Mesenchymal stem cell (in vitro differentiated cells and primary cell): ENCODE measurements around the gene CNTNAP2.

Experiments used
- DNase-seq: peaks from one replicate; pipeline ENCODE4 v3.0.0-alpha.2; 2013
- H2AFZ ChIP-seq: one replicate; pipeline ENCODE4 v1.6.1; 2013; ENCODE audit warnings: low read depth, mild to moderate bottlenecking, control low read depth, inconsistent platforms, low read length, moderate library complexity
- H2AK5ac ChIP-seq: 2 replicates; pipeline ENCODE4 v1.6.1; 2013; ENCODE audit warnings: low read length, moderate library complexity, mild to moderate bottlenecking, inconsistent platforms; ENCODE audit not compliant: severe bottlenecking
- H2BK120ac ChIP-seq: one replicate; pipeline ENCODE4 v1.6.1; 2013; ENCODE audit warnings: low read depth, mild to moderate bottlenecking, inconsistent platforms, low read length, moderate library complexity
- H2BK12ac ChIP-seq, 2 experiments: one replicate each; pipeline ENCODE4 v1.6.1; 2013; ENCODE audit warnings: inconsistent platforms in 2 of 2, low read length in 2 of 2, mild to moderate bottlenecking in 2 of 2, moderate library complexity in 2 of 2, control low read depth in 1 of 2
- H2BK15ac ChIP-seq: one replicate; pipeline ENCODE4 v1.6.1; 2013; ENCODE audit warnings: mild to moderate bottlenecking, low read depth, inconsistent platforms; ENCODE audit not compliant: poor library complexity, severe bottlenecking
- H2BK5ac ChIP-seq: 2 replicates; pipeline ENCODE4 v1.6.1; 2013; ENCODE audit warnings: low read depth, mild to moderate bottlenecking, low read length, control low read depth, inconsistent platforms; ENCODE audit not compliant: poor library complexity, severe bottlenecking
- H3K14ac ChIP-seq, 2 experiments: one replicate each; pipeline ENCODE4 v1.6.1; 2013; ENCODE audit warnings: inconsistent platforms in 2 of 2, low read length in 2 of 2, control low read depth in 1 of 2, mild to moderate bottlenecking in 1 of 2, moderate library complexity in 1 of 2
- H3K18ac ChIP-seq, 2 experiments: one replicate each; pipeline ENCODE4 v1.6.1; 2013; ENCODE audit warnings: inconsistent platforms in 2 of 2, low read length in 2 of 2, control low read depth in 1 of 2, low read depth in 1 of 2, mild to moderate bottlenecking in 1 of 2
- H3K23ac ChIP-seq, 2 experiments: one replicate each; pipeline ENCODE4 v1.6.1; 2013; ENCODE audit warnings: inconsistent platforms in 2 of 2, low read length in 2 of 2, mild to moderate bottlenecking in 2 of 2, moderate library complexity in 2 of 2, control low read depth in 1 of 2
- H3K27ac ChIP-seq: 2 replicates; pipeline ENCODE4 v1.5.1; 2013; ENCODE audit warnings: mild to moderate bottlenecking, moderate library complexity, low read length, control low read depth, inconsistent platforms; ENCODE audit not compliant: poor library complexity, severe bottlenecking
- H3K27me3 ChIP-seq, 2 experiments: 2 replicates each; pipeline versions ENCODE4 v1.6.1 to v1.7.0; 2013; ENCODE audit warnings: low read length in 2 of 2, mild to moderate bottlenecking in 2 of 2, moderate library complexity in 2 of 2, control low read depth in 1 of 2, inconsistent platforms in 1 of 2; ENCODE audit not compliant: control insufficient read depth in 1 of 2, insufficient read depth in 1 of 2
- H3K36me3 ChIP-seq, 2 experiments: 2 replicates each; pipeline versions ENCODE4 v1.6.1 to v1.7.0; 2013; ENCODE audit warnings: low read length in 2 of 2, control low read depth in 1 of 2, inconsistent platforms in 1 of 2, low read depth in 1 of 2, mild to moderate bottlenecking in 1 of 2; ENCODE audit not compliant: insufficient read depth in 2 of 2, control insufficient read depth in 1 of 2
- H3K4ac ChIP-seq, 2 experiments: one replicate each; pipeline ENCODE4 v1.6.1; 2013; ENCODE audit warnings: inconsistent platforms in 2 of 2, low read length in 2 of 2, mild to moderate bottlenecking in 2 of 2, moderate library complexity in 2 of 2, control low read depth in 1 of 2, low read depth in 1 of 2
- H3K4me1 ChIP-seq: 2 replicates; pipeline ENCODE4 v1.6.1; 2013; ENCODE audit warnings: low read depth, low read length, control low read depth; ENCODE audit not compliant: control insufficient read depth, insufficient read depth
- H3K4me2 ChIP-seq: 2 replicates; pipeline ENCODE4 v1.6.1; 2013; ENCODE audit warnings: low read length, mild to moderate bottlenecking, inconsistent platforms; ENCODE audit not compliant: poor library complexity, severe bottlenecking
- H3K4me3 ChIP-seq, 2 experiments: 2 replicates each; pipeline versions ENCODE4 v1.5.1 to v1.7.0; 2013; ENCODE audit warnings: low read length in 2 of 2, mild to moderate bottlenecking in 2 of 2, control low read depth in 1 of 2, low read depth in 1 of 2; ENCODE audit not compliant: insufficient read depth in 1 of 2
- H3K79me1 ChIP-seq: replicated peaks from 2 replicates; pipeline ENCODE4 v1.6.1; 2013; ENCODE audit warnings: mild to moderate bottlenecking, control low read depth, low read length, inconsistent platforms; ENCODE audit not compliant: poor library complexity, severe bottlenecking
- H3K9ac ChIP-seq: 2 replicates; pipeline ENCODE4 v1.7.0; 2013; ENCODE audit warnings: mild to moderate bottlenecking, low read length, moderate library complexity
- H3K9me3 ChIP-seq: 2 replicates; pipeline ENCODE4 v1.7.0; 2013; ENCODE audit warnings: mild to moderate bottlenecking, low read length; ENCODE audit not compliant: control insufficient read depth
- H4K8ac ChIP-seq: one replicate; pipeline ENCODE4 v1.6.1; 2013; ENCODE audit warnings: inconsistent platforms, mild to moderate bottlenecking, low read length, moderate library complexity
- H4K91ac ChIP-seq: one replicate; pipeline ENCODE4 v1.6.1; 2013; ENCODE audit warnings: mild to moderate bottlenecking, low read length, inconsistent platforms
- WGBS: methylation state at CpG from one replicate; pipeline ENCODE4 v1.1.7; 2013; ENCODE audit warnings: mixed read lengths; 5-methylcytosine and 5-hydroxymethylcytosine counted together

CNTNAP2 gene

DNA sequence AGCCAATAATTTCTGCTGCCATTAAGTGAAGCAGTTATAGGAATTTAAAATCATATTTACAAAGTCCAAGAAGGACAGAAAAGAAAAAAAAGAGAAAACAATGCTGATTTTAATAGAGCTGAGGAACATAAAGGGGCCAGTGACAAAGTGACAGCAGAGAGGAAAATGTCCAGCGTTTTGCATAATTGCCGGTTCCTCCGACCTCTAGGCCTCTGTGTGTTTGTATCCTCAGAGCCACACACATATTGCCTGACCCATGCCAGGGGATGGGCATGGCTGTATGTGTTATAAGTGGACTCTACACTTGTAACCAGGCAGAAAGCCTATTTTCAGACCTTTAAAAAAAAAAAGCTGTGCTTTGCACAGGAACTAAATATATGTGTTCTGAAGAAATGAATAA is 2107.1 kb downstream of the CNTNAP2 start:
- Histone ChIP-seq H2BK120ac (no peak overlapping the region), H3K4ac (no peak overlapping the region), H3K14ac (no peak overlapping the region), H3K79me1 (no peaks in the 10 kb centered on the region), H3K4me1 (no peaks in the 10 kb centered on the region), H3K36me3 (no peaks in the 10 kb centered on the region), H3K23ac (no peak overlapping the region), H3K9ac (no peak overlapping the region), H3K4me2 (no peak overlapping the region), H2AFZ (no peak overlapping the region), H2BK15ac (no peak overlapping the region), H3K27me3 (no peaks in the 10 kb centered on the region), H3K9me3 (no peaks in the 10 kb centered on the region), H4K8ac (no peak overlapping the region), H3K27ac (no peak overlapping the region), H3K4me3 (no peak overlapping the region), H4K91ac (no peak overlapping the region), H3K18ac (no peak overlapping the region), H2BK12ac (no peak overlapping the region), H2BK5ac (no peak overlapping the region), H2AK5ac (no peak overlapping the region)
- WGBS = 90% methylated on average over 2 of the region's 3 CpGs
- DNase-seq = no peak

DNA sequence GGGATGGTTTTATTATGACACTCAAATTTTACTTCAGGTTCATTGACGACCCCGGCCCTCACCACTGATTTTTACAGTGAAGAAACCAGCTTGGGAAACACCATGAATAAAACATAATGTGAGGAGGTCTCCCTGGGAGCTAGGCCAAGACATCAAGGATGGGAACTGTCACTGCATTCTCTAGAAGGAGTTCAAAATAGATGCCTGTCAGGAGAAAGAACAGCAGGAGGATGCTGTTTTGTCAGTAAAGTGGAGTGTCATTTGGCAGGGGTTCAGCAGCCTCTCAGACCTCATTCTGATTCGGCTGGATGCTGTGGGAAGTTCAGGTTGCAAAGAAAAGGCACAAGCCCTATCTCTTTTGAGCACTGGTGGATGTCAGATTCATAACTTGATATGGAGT is 2113.7 kb downstream of the CNTNAP2 start:
- Histone ChIP-seq H2AFZ (no peak overlapping the region), H3K23ac (no peak overlapping the region), H2BK15ac (no peak overlapping the region), H4K91ac (no peak overlapping the region), H2AK5ac (no peak overlapping the region), H3K4me1 (no peaks in the 10 kb centered on the region), H3K4me3 (no peak overlapping the region), H4K8ac (no peak overlapping the region), H2BK12ac (no peak overlapping the region), H3K18ac (no peak overlapping the region), H3K79me1 (no peaks in the 10 kb centered on the region), H3K36me3 (no peaks in the 10 kb centered on the region), H3K14ac (no peak overlapping the region), H3K9ac (no peak overlapping the region), H2BK120ac (no peak overlapping the region), H3K4ac (no peak overlapping the region), H3K9me3 (no peaks in the 10 kb centered on the region), H2BK5ac (no peak overlapping the region), H3K27ac (no peak overlapping the region), H3K4me2 (no peak overlapping the region), H3K27me3 (no peaks in the 10 kb centered on the region)
- no peak for DNase-seq
- 70% methylated on average over 3 of the region's 3 CpGs for WGBS

DNA sequence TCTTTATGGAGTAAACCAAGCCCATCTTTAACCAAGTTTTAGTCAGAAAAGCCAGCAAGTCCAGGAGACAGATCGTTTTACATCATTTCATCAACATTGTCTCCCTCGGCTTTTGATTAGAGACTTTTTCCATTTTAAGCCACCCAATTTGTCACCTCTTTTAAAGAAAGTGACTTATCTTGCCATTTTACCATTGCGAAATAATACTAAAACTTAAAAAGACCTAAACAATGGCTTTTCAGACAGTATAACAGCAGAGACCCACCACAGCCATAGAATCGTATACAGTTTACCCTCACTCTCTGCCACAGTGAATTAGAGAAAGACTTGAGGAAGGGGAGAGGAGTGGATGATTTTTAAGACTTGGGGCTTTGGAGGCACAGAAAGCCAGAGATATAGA is 2114.3 kb downstream of the CNTNAP2 start:
- no peak overlapping the region for H2BK120ac ChIP-seq
- no peaks in the 10 kb centered on the region for H3K9me3 ChIP-seq
- 85% methylated on average over 3 of the region's 4 CpGs for WGBS

DNA sequence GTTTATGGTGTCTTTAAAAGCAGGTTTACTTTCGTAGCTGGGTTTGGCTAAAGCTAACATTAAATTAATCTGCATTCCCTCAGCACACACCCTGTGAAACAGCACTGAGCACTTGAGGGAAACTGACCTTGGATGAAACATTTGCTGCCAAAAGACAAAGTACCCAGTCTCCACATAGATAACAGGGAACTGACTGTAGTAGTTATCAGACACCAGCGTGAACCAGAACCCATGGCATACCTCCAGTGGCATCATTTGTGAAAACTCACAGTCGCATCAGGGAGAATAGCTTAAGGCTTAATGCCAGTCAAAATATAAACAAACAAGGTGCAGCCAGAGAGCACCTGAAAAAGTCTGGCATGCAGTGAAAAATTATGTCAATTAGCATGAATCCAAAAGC is 2116.2 kb downstream of the CNTNAP2 start:
- Histone ChIP-seq H2BK120ac (no peak overlapping the region), H3K9ac (no peak overlapping the region), H2AFZ (no peak overlapping the region), H3K79me1 (no peaks in the 10 kb centered on the region), H3K4me1 (no peaks in the 10 kb centered on the region), H4K8ac (no peak overlapping the region), H3K4me2 (no peak overlapping the region), H3K4ac (no peak overlapping the region), H3K23ac (no peak overlapping the region), H3K4me3 (no peak overlapping the region), H2BK15ac (no peak overlapping the region), H3K9me3 (no peaks in the 10 kb centered on the region), H2BK12ac (no peak overlapping the region), H2BK5ac (no peak overlapping the region), H3K27me3 (no peaks in the 10 kb centered on the region), H3K14ac (no peak overlapping the region), H3K36me3 (no peaks in the 10 kb centered on the region), H4K91ac (no peak overlapping the region), H2AK5ac (no peak overlapping the region), H3K27ac (no peak overlapping the region), H3K18ac (no peak overlapping the region)
- DNase-seq = no peak
- WGBS = 78% methylated on average over 3 of the region's 3 CpGs

More for the DNA sequence above, 2114.3 kb downstream of the CNTNAP2 start:
- DNase-seq = no peak
- no peak overlapping the region for H3K4me3 ChIP-seq
- H3K18ac ChIP-seq = no peak overlapping the region
- no peak overlapping the region for H3K27ac ChIP-seq
- no peak overlapping the region for H3K14ac ChIP-seq
- H2AFZ ChIP-seq = peak overlapping the region; percentile 53
- no peak overlapping the region for H3K9ac ChIP-seq
- no peak overlapping the region for H2BK5ac ChIP-seq
- H3K4ac ChIP-seq = no peak overlapping the region
- H3K4me1 ChIP-seq = no peaks in the 10 kb centered on the region
- H3K27me3 ChIP-seq = no peaks in the 10 kb centered on the region
- no peak overlapping the region for H4K91ac ChIP-seq
- no peak overlapping the region for H4K8ac ChIP-seq
- no peak overlapping the region for H2BK15ac ChIP-seq
- no peak overlapping the region for H3K4me2 ChIP-seq
- no peak overlapping the region for H2BK12ac ChIP-seq
- no peak overlapping the region for H3K23ac ChIP-seq
- no peaks in the 10 kb centered on the region for H3K79me1 ChIP-seq
- H2AK5ac ChIP-seq = no peak overlapping the region
- H3K36me3 ChIP-seq = no peaks in the 10 kb centered on the region
